T-helper 2 cell (primary cell): ENCODE measurements around the gene ABCB10.
"Not testable (repeated sequence)": the region's sequence is repeated elsewhere in the genome, so short reads cannot be mapped to it uniquely, and the experiment has no call there.

Source experiments
- DNase-seq, 5 experiments: peaks; one replicate each; pipeline versions ENCODE4 v3.0.0 to v3.0.0-alpha.2; 2012 to 2022

ABCB10 gene

GRCh38 chr1:229570891-229571516, 12.5 kb upstream of the ABCB10 start:
- DNase-seq, result no peak

- DNase-seq, result no peak
Measured at GRCh38 chr1:229570305-229570704, 11.8 kb upstream of the ABCB10 start.

GRCh38 chr1:229567109-229567868, 8.8 kb upstream of the ABCB10 start:
- DNase-seq, result no peak

GRCh38 chr1:229563701-229564100, 5.2 kb upstream of the ABCB10 start:
- no peak for DNase-seq

- no peak for DNase-seq
Measured at GRCh38 chr1:229563241-229563640, 4.7 kb upstream of the ABCB10 start.

GRCh38 chr1:229562686-229563085, 4.2 kb upstream of the ABCB10 start:
- no peak for DNase-seq

- no peak for DNase-seq
Measured at GRCh38 chr1:229561141-229561540, 2.6 kb upstream of the ABCB10 start.

- not testable (repeated sequence) for DNase-seq
Measured at GRCh38 chr1:229560124-229560523, 1.6 kb upstream of the ABCB10 start.

GRCh38 chr1:229559336-229559801, 862 bp upstream of the ABCB10 start:
- DNase-seq, result not testable (repeated sequence)

GRCh38 chr1:229557913-229558414, 543 bp downstream of the ABCB10 start:
- DNase-seq, result peak in 4 of 5 experiments; percentile 12 to 60 (median 12)

- DNase-seq, result peak in 2 of 5 experiments; percentile 4 to 75
Measured at GRCh38 chr1:229557200-229557850, 1.2 kb downstream of the ABCB10 start.

GRCh38 chr1:229554886-229555621, 3.5 kb downstream of the ABCB10 start:
- peak in 1 of 5 experiments; percentile 50 for DNase-seq

- DNase-seq, result no peak
Measured at GRCh38 chr1:229553621-229554130, 4.8 kb downstream of the ABCB10 start.

- DNase-seq, result no peak
Measured at GRCh38 chr1:229552732-229553131, 5.8 kb downstream of the ABCB10 start.

- no peak for DNase-seq
Measured at GRCh38 chr1:229550812-229551567, 7.5 kb downstream of the ABCB10 start.

- DNase-seq, result no peak
Measured at GRCh38 chr1:229547542-229547941, 11.0 kb downstream of the ABCB10 start.

GRCh38 chr1:229544587-229544986, 13.9 kb downstream of the ABCB10 start:
- no peak for DNase-seq

GRCh38 chr1:229539863-229540506, 18.5 kb downstream of the ABCB10 start:
- DNase-seq, result peak in 1 of 5 experiments; percentile 43

GRCh38 chr1:229538945-229539344, 19.6 kb downstream of the ABCB10 start:
- DNase-seq, result no peak

GRCh38 chr1:229537894-229538293, 20.6 kb downstream of the ABCB10 start:
- DNase-seq, result peak in 1 of 5 experiments; percentile 34

- DNase-seq, result peak in 1 of 5 experiments; percentile 24
Measured at GRCh38 chr1:229536982-229537381, 21.5 kb downstream of the ABCB10 start.
